IMR-90 (cell line): ENCODE measurements around the gene NCKAP5. TPM values are rescaled to one million over a fixed set of nuclear protein-coding genes. Genes with fewer than 3 reads are reported as not detected.

Experiments
- ATAC-seq: fragments of 200-7000 bp; cut with Tn5 transposase; 2 replicates; pipeline ENCODE4 v1.9.1; 2020; ENCODE audit warnings: low read depth, mild to moderate bottlenecking, moderate library complexity
- BruUV-seq: library from RNA; stranded (reverse); fragments of 400-500 nt; replicated peaks from 2 replicates; lab custom pipeline; 2021; lab: Mats Ljungman, UMichigan
- CTCF ChIA-PET: fragments of 300-600 bp; formaldehyde crosslinking; extraction: SDS; loops from one replicate; lab custom pipeline; 2021; ENCODE audit warnings: antibody characterized with exemption; lab: Yijun Ruan, JAX
- POLR2A ChIA-PET: fragments of 300-600 bp; sonication (Branson Sonifier 250); formaldehyde crosslinking; loops from one replicate; lab custom pipeline; 2022; ENCODE audit warnings: antibody characterized with exemption; ENCODE audit not compliant: unreplicated experiment; lab: Charles Lee
- DNase-seq: peaks from one replicate; pipeline ENCODE4 v3.0.0; 2013
- H2AFZ ChIP-seq: replicated peaks from 2 replicates; pipeline ENCODE3; 2013; ENCODE audit warnings: low read length, mild to moderate bottlenecking; ENCODE audit not compliant: poor library complexity
- H2AK5ac ChIP-seq: 2 replicates; pipeline ENCODE4 v1.6.1; 2013; ENCODE audit warnings: low read depth, low read length, inconsistent platforms
- H2AK9ac ChIP-seq: replicated peaks from 2 replicates; pipeline ENCODE3; 2013; ENCODE audit warnings: mild to moderate bottlenecking, low read depth, low read length, moderate library complexity; ENCODE audit not compliant: poor library complexity
- H2BK120ac ChIP-seq: 2 replicates; pipeline ENCODE4 v1.6.1; 2013; ENCODE audit warnings: low read depth, low read length, inconsistent platforms
- H2BK15ac ChIP-seq: 3 replicates; pipeline ENCODE4 v1.6.1; 2013; ENCODE audit warnings: low read depth, low read length, inconsistent platforms
- H2BK20ac ChIP-seq: 2 replicates; pipeline ENCODE4 v1.6.1; 2013; ENCODE audit warnings: low read depth, mild to moderate bottlenecking, inconsistent platforms, low read length, moderate library complexity
- H2BK5ac ChIP-seq: 2 replicates; pipeline ENCODE4 v1.6.1; 2013; ENCODE audit warnings: mild to moderate bottlenecking, low read depth, low read length, inconsistent platforms; ENCODE audit not compliant: poor library complexity, severe bottlenecking
- H3K14ac ChIP-seq: replicated peaks from 2 replicates; pipeline ENCODE4 v1.6.1; 2013; ENCODE audit warnings: low read depth, low read length, inconsistent platforms
- H3K18ac ChIP-seq: 2 replicates; pipeline ENCODE4 v1.6.1; 2013; ENCODE audit warnings: low read depth, low read length, control low read depth
- H3K23ac ChIP-seq: 2 replicates; pipeline ENCODE4 v1.6.1; 2013; ENCODE audit warnings: low read depth, low read length, inconsistent platforms
- H3K27ac ChIP-seq: 2 replicates; pipeline ENCODE4 v1.5.1; 2013; ENCODE audit warnings: mild to moderate bottlenecking, control low read depth, low read length; ENCODE audit not compliant: insufficient read depth
- H3K27me3 ChIP-seq: 2 replicates; pipeline ENCODE4 v1.6.1; 2013; ENCODE audit warnings: low read length; ENCODE audit not compliant: control insufficient read depth, insufficient read depth
- H3K36me3 ChIP-seq: 2 replicates; pipeline ENCODE4 v1.6.1; 2013; ENCODE audit warnings: low read length, mixed read lengths; ENCODE audit not compliant: control insufficient read depth, insufficient read depth
- H3K4ac ChIP-seq: 2 replicates; pipeline ENCODE4 v1.6.1; 2013; ENCODE audit warnings: low read depth, low read length, inconsistent platforms
- H3K4me1 ChIP-seq: 2 replicates; pipeline ENCODE4 v1.6.1; 2013; ENCODE audit warnings: low read length, mixed read lengths; ENCODE audit not compliant: control insufficient read depth, insufficient read depth
- H3K4me2 ChIP-seq: 2 replicates; pipeline ENCODE4 v1.6.1; 2013; ENCODE audit warnings: low read depth, mild to moderate bottlenecking, control low read depth, low read length, moderate library complexity
- H3K4me3 ChIP-seq: 2 replicates; pipeline ENCODE4 v1.5.1; 2013; ENCODE audit warnings: low read depth, mild to moderate bottlenecking, control low read depth, low read length, moderate library complexity; ENCODE audit not compliant: insufficient read depth
- H3K56ac ChIP-seq: 2 replicates; pipeline ENCODE4 v1.6.1; 2013; ENCODE audit warnings: low read length, inconsistent platforms; ENCODE audit not compliant: insufficient read depth; ENCODE audit errors: extremely low read depth
- H3K79me1 ChIP-seq, 2 experiments: 2 replicates each; pipeline ENCODE4 v1.6.1; 2013; ENCODE audit warnings: low read length in 2 of 2, inconsistent platforms in 1 of 2, low read depth in 1 of 2
- H3K9ac ChIP-seq: 2 replicates; pipeline ENCODE4 v1.6.1; 2013; ENCODE audit warnings: low read depth, low read length, control low read depth
- H3K9me1 ChIP-seq: 2 replicates; pipeline ENCODE4 v1.6.1; 2013; ENCODE audit warnings: low read length, inconsistent platforms; ENCODE audit not compliant: insufficient read depth
- H3K9me3 ChIP-seq: 2 replicates; pipeline ENCODE4 v1.6.1; 2013; ENCODE audit warnings: low read length; ENCODE audit not compliant: control insufficient read depth, insufficient read depth
- H4K20me1 ChIP-seq: 2 replicates; pipeline ENCODE4 v1.6.1; 2013; ENCODE audit warnings: low read length, inconsistent platforms; ENCODE audit not compliant: insufficient read depth
- H4K5ac ChIP-seq: 2 replicates; pipeline ENCODE4 v1.6.1; 2013; ENCODE audit warnings: mild to moderate bottlenecking, low read depth, low read length, control low read depth
- H4K8ac ChIP-seq, 2 experiments: 2 replicates each; pipeline ENCODE4 v1.6.1; 2013; ENCODE audit warnings: low read depth in 2 of 2, low read length in 2 of 2, control low read depth in 1 of 2, inconsistent platforms in 1 of 2
- H4K91ac ChIP-seq: 2 replicates; pipeline ENCODE4 v1.6.1; 2013; ENCODE audit warnings: low read depth, low read length, inconsistent platforms; ENCODE audit not compliant: insufficient read depth
- CHD1 ChIP-seq: IDR thresholded peaks from 2 replicates; pipeline ENCODE4 v1.6.1; 2012; ENCODE audit warnings: low read depth, low read length, improper control_type of control experiment
- FOS ChIP-seq: fragments of 150-350 bp; IDR thresholded peaks from 2 replicates; pipeline ENCODE4 v1.6.1; 2016; ENCODE audit warnings: low read depth, low read length
- MAFK ChIP-seq: IDR thresholded peaks from 2 replicates; pipeline ENCODE4 v1.6.1; 2012; ENCODE audit warnings: low read depth, low read length, improper control_type of control experiment
- MXI1 ChIP-seq: IDR thresholded peaks from 2 replicates; pipeline ENCODE4 v1.6.1; 2012; ENCODE audit warnings: low read depth, mild to moderate bottlenecking, low read length, moderate library complexity, borderline replicate concordance
- NFE2L2 ChIP-seq: fragments of 150-350 bp; IDR thresholded peaks from 2 replicates; pipeline ENCODE4 v1.6.1; 2016; ENCODE audit warnings: low read depth, mild to moderate bottlenecking, low read length
- POLR2A ChIP-seq: IDR thresholded peaks from 2 replicates; pipeline ENCODE4 v1.6.1; 2012; ENCODE audit warnings: mild to moderate bottlenecking, low read depth, low read length
- RAD21 ChIP-seq: IDR thresholded peaks from 2 replicates; pipeline ENCODE4 v1.6.1; 2012; ENCODE audit warnings: low read length, improper control_type of control experiment
- RCOR1 ChIP-seq: IDR thresholded peaks from 2 replicates; pipeline ENCODE4 v1.6.1; 2012; ENCODE audit warnings: mild to moderate bottlenecking, low read length, improper control_type of control experiment; ENCODE audit not compliant: insufficient replicate concordance
- WGBS, 2 experiments: methylation state at CpG; one replicate each; pipeline versions ENCODE4 v1.1.5 to v1.1.7; 2013; ENCODE audit warnings: missing lambda C conversion rate in 2 of 2; ENCODE audit not compliant: insufficient read length in 1 of 2; ENCODE audit errors: extremely low coverage in 2 of 2; 5-methylcytosine and 5-hydroxymethylcytosine counted together
- dilution Hi-C: fragments of 300-500 bp; cut with HindIII; formaldehyde crosslinking; loops from one replicate; pipeline ENCODE4 v1.14.3; 2018; ENCODE audit warnings: low sequenced_read_pairs; ENCODE audit not compliant: unreplicated experiment
- in situ Hi-C: fragments of 300-500 bp; cut with MboI; formaldehyde crosslinking; loops from 3 replicates; pipeline ENCODE4 v1.14.3; 2019; ENCODE audit warnings: low sequenced_read_pairs, inconsistent platforms, mixed read lengths
- intact Hi-C: fragments of 100-400 bp; cut with micrococcal nuclease; formaldehyde crosslinking; loops from 2 replicates; pipeline ENCODE4 v1.10.0; 2022
- polyA plus RNA-seq, 3 experiments: library from polyadenylated mRNA; depleted of rRNA; stranded (reverse); fragments of >200 nt; gene quantifications; 2 replicates each; pipeline ENCODE4 v1.2.3, GENCODE V29; 2012; ENCODE audit warnings: low replicate concordance in 1 of 3
- total RNA-seq: library from RNA; depleted of rRNA; stranded (reverse); fragments of >200 nt; gene quantifications from 2 replicates; pipeline ENCODE4 v1.2.3, GENCODE V29; 2012
- TF ChIP-seq, protein P1 (sequence below): fragments of 150-350 bp; IDR thresholded peaks from 2 replicates; pipeline ENCODE4 v1.6.1; 2017; ENCODE audit warnings: mild to moderate bottlenecking, antibody characterized with exemption, low read length, low read depth

Gene NCKAP5
- total and polyA plus RNA-seq, 2 of the 4 experiments (the other 2 are of a cell fraction) = 2.7 to 3.9 TPM

DNA sequence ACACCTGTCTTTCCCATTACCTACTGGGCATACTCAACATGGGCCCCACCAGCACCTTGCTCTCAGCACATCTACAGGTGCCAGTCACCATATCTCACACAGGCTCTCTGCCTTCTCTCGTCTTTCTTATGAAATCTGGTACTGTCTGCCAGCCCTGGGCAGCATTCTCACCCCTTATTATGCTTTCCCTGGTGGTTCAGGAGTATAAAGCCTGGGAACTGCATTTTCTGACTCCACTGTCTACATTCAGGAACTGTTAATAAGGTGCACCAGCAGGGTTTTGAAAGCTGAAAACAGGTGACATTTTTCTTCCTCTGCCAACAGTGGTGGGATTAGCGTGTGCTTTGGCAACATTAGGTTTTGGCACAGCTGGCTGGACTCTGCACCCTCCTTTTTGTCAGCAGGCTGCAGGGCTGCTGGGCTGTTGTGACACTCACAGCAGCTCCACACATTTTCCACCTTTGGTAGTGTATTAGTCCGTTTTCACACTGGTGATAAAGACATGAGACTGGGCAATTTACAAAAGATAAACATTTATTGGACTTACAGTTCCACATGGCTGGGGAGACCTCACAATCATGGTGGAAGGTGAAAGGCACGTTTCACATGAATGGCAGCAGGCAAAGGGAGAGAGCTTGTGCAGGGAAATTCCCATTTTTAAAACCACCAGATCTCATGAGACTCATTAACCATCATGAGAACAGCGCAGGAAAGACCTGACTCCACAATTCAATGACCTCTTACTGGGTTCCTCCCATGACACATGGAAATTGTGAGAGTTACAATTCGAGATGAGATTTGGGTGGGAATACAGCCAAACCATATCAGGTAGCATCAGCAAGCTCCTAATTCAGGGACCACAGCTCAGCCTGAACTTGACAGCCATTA is 555.2 kb downstream of the NCKAP5 start:
- no peak overlapping the region for H4K91ac ChIP-seq
- dilution Hi-C loops (no loop called here), in situ Hi-C loops (no loop called here), intact Hi-C loops (no loop called here)
- H3K14ac ChIP-seq = no peak overlapping the region
- H3K4me2 ChIP-seq = no peak overlapping the region
- H3K9me1 ChIP-seq = no peaks in the 10 kb centered on the region
- DNase-seq (no peak), ATAC-seq (no peak)
- H3K18ac ChIP-seq = no peak overlapping the region
- CTCF ChIA-PET = no interaction called here
- no peak overlapping the region for H3K4me3 ChIP-seq
- POLR2A ChIA-PET = no interaction called here
- BruUV-seq = no TSS peak
- no peaks in the 10 kb centered on the region for H3K4me1 ChIP-seq
- no peaks in the 10 kb centered on the region for H3K9me3 ChIP-seq
- no peak overlapping the region for H3K23ac ChIP-seq
- H3K4ac ChIP-seq = no peak overlapping the region
- H3K27me3 ChIP-seq = no peaks in the 10 kb centered on the region
- H2BK120ac ChIP-seq = no peak overlapping the region
- H2BK15ac ChIP-seq = no peak overlapping the region
- no peak overlapping the region for H3K56ac ChIP-seq
- no peak overlapping the region for H3K27ac ChIP-seq
- 0 out of 2 replicates have a peak, but pooled peaks cover 2% of the 10 kb centered on the region for H3K36me3 ChIP-seq
- H3K9ac ChIP-seq = no peak overlapping the region
- H3K79me1 ChIP-seq = peaks cover 3 to 35% of the 10 kb centered on the region in 2 experiments; a peak in 3 of 4 replicates
- H2AFZ ChIP-seq = no peak overlapping the region
- no peak overlapping the region for H2AK9ac ChIP-seq
- H4K8ac ChIP-seq = no peak overlapping the region
- TF ChIP-seq POLR2A (no peak), RCOR1 (no peak), MAFK (no peak), FOS (no peak), CHD1 (no peak), MXI1 (no peak), NFE2L2 (no peak), RAD21 (no peak)
- TF ChIP-seq, protein P1, sequence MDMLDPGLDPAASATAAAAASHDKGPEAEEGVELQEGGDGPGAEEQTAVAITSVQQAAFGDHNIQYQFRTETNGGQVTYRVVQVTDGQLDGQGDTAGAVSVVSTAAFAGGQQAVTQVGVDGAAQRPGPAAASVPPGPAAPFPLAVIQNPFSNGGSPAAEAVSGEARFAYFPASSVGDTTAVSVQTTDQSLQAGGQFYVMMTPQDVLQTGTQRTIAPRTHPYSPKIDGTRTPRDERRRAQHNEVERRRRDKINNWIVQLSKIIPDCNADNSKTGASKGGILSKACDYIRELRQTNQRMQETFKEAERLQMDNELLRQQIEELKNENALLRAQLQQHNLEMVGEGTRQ = no peak
- no peak overlapping the region for H4K5ac ChIP-seq
- H2BK5ac ChIP-seq = no peak overlapping the region
- 20% methylated on average over 1 of the region's 6 CpGs; no CpG with 5 or more reads in 1 of the 2 experiments for WGBS, 2 experiments
- no peak overlapping the region for H2BK20ac ChIP-seq
- H4K20me1 ChIP-seq = peaks cover 8% of the 10 kb centered on the region; the same call in 1 of the 2 replicates
- no peak overlapping the region for H2AK5ac ChIP-seq
